ENCODE results near the gene DAPK3.
"Not testable (repeated sequence)": the region's sequence is repeated elsewhere in the genome, so short reads cannot be mapped to it uniquely, and the experiment has no call there.

The DAPK3 gene

DNA sequence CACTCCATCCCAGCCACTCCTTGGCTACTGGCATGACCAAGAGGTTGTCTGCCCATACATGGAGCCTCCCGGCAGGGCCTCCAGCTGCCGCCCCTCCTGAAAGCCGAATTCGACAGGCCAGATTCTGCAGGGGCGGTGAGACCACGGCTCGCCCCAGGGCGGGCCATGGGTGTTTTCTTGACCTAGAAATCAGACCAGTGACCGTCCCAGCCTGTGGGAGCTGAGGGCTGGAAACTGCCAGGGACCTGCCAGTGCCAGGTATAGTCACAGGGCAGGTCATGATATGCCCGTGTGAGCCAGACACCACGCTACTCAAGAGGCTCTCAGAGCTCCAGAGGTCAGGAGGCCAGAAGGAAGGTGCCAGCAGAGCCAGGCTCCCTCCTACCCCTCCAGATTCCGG lies 16.8 kb downstream of the DAPK3 start:
- no peak for DNase-seq (ENCODE audit: low read depth in 2 of 2)

DNA sequence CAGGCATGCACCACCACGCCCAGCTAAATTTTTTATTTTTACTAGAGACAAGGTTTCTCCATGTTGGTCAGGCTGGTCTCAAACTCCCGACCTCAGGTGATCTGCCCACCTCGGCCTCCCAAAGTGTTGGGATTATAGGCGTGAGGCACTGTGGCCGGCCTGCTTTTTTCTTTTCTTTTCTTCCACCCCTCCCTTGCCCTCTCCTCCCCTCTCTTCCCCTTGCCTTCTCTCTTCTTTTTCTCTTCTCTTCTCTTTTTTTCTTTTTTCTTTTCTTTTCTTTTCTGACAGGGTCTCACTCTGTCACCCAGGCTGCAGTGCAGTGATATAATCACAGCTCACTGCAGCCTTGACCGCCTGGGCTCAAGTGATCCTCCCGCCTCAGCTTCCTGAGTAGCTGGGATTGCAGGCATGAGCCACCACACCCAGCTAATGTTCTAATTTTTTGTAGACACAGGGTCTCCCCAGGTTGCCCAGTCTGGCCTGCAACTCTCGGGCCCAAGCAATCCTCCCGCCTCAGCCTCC lies 18.1 kb downstream of the DAPK3 start:
- not testable (repeated sequence) for DNase-seq (ENCODE audit: low read depth in 2 of 2)

DNA sequence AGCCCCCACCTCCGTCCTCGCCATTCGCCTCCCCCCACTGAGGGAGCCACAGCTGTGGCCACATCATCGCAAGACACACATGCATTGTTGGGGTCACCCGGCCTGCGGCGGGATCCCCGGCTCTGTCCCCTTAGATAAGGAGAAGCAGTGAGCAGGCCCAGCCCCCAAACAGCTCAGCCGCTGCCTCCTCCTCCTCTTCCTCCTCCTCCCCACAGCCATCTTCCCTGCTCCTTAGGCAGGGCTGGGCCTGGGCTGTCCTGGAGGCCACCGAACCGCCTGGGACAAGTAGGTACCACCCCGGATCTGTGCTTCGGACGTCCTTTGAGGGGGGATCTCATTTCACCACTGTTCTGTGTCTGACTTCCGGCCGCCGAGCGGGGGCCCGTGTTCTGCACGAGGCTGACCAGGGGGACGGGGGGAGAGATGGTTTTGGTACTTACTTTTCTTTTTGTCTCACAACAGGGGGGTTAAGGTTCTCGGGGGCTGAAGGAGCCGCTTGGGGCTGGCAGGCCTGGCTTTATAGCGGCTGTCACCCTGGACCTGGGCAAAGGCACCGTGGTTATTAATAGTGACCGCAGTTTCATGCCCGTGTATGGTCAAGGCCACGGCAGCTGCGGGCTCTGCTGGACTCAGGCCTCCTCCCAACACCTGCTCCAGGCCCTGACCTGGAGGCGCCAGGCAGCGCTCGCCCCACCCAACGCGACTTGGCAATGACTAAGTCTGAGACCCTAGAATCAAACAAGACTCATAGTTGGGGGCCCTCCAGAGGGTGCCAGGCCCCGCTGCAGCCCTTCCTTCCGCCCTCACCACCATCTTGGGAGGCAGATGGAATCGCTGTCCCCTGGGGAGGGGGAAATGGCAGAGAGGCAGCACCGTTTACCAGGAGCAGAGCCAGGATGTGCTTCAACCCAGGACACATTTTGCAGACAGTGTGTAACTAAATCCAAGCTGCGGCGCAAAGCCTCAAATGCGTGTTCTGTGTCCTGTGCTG lies 19.7 kb downstream of the DAPK3 start:
- no peak for DNase-seq (ENCODE audit: low read depth in 2 of 2)

DNA sequence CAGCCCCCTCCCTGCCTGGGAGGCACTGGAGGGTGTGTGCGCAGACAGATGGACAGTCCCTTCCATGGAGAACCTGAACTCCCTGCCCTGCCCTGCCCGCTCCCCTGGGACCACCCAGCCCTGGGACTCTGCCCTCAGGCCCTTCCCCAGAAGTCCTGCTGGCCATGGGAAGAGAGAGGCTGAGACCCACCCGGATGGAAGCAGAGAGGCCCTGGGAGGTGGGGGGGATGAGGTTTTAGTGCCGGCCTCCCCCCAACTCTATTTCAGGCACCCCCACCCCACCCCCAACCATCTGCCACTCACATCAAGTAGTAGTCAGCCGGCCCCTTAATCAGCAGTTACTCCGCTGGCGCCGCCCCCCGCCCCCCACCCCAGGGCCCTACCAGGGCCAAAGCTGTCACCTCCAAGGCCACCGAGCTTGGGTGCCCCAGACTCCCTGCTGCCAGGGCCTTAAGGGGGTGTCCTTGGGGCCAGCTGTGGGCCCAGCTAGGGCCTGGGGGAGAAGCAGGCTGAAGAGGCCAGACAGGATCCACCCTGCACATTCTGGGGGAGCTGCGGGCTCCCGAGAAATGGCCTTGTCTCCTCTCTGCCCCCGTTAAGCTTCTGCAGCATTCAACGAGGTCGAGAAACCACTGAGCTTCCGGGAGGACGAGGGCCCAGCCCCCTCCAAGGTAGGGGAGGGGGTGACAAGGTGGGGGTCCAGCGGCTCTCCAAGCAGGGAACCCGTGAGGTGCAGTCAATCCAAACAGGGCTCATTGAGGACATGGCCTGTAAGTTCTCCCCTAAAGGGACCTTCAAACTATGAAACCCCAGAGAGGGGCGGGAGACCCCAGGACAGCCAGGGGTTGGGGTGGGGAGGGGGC lies 20.7 kb downstream of the DAPK3 start:
- no peak for DNase-seq (ENCODE audit: low read depth in 2 of 2)

DNA sequence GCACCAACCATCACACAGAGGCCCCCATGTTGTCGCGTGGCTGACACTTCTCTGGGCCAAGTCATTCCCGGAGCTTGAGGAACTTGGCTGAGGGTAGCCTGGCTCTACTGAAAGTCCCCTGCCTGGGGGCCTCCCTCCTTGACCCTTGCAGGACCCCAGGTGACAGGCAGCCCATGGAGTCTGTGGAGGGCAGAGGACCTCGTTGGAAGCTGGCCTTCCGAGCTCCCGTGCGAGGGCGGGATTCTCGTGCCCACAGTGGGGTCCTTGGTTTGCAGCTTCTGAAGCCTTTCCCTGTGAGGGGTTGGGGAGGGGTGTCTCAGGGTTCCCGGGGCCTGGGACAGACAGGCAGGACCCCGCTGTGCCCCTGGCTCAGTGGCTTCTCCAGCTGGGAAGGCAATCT lies 21.6 kb downstream of the DAPK3 start:
- DNase-seq (ENCODE audit: low read depth in 2 of 2), result no peak

DNA sequence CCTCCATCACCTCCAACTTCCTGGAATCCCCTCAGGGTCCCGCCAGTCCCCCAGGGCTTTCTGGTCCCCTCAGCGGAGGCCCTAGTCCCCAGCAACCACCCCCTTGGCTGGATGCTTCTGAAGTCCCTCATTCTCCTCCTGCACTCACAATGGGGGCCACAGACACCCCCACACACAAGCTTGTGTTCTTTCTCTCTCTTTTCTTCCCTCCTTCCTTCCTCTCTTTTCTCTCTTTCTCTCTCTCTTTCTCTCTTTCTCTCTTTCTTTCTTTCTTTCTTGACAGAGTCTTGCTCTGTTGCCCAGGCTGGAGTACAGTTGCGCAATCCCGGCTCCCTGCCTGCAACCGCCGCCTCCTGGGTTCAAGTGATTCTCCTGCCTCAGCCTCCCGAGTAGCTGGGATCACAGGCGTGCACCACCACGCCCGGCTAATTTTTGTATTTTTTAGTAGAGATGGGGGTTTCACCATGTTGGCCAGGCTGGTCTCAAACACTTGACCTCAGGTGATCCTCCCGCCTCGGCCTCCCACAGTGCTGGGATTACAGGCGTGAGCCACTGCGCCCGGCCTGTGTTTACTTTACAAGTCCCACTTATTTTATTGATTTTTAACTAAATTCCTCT lies 23.5 kb downstream of the DAPK3 start:
- not testable (repeated sequence) for DNase-seq (ENCODE audit: low read depth in 2 of 2)

DNA sequence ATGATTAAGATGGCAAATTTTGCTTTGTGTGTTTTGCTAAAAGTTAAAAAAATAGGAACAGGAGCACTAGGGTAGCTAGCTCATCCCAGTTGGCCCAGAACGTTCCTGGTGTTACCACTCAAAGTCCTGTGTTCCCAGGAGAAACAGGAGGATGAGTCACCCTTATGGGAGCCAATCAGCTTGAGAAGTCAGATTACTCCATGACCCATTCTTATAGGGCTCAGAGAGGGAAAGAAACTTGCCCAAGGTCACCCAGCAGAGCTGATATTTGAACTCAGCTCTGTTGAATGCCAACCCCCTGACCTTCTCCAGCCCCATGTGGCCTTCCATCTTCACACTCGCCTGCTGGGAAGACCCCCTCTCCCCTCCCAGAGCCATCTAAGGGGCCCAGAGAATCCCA lies 25.1 kb downstream of the DAPK3 start:
- DNase-seq (ENCODE audit: low read depth in 2 of 2), result no peak

DNA sequence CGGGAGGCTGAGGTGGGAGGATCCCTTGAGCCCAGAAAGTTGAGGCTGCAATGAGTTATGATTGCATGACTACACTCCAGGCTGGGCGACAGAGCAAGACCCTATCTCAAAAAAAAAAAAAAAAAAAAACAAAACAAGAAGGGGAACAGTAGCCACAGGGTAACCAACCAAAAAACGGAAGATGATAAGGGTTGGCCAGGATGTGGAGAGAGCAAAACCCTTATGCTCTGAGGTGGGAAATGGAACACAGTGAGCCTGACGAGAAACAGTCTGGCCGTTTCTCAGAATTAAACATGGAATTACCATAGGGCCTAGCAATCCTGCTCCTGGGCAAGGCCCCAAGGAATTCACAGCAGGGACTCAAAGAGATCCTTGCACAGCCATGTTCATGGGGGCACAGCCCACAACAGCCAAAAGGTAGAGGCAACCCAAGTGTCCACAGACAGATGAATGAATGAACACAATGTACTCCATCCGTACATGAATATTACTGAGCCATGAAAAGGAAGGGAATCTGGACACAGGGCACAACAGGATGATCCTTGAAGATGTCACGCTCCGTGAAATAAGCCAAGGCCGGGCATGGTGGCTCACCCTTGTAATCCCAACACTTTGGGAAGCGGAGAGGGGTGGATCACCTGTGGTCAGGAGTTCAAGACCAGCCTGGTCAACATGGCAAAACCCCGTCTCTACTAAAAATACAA lies 26.7 kb downstream of the DAPK3 start:
- no peak for DNase-seq (ENCODE audit: low read depth in 2 of 2)

DNA sequence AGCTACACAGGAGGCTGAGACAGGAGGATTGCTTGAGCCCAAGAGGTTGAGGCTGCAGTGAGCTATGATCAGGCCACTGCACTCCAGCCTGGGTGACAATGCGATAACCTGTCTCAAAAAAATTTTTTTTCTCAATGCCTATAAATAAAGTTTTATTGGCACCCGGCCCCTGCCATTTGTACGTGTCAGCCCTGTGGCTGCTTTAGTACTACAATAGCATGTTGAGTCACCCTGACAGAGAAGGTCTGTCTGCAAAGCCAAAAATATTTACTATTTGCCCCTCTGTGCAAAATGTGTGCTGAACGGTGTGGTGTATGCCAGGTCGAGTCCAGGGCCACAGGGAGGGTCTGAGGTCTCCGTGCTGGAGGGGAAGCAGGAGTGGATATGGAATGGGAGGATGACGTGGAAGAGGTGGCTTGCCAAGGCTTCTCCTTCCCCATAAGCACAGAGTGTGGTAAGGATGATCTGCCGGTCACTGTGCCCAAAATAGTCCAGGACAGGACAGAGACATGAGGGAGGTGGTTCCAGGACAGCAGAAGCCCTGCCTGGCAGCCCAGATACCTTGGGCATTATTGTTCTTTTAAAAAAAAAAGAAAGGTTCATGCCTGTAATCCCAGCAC lies 28.0 kb downstream of the DAPK3 start:
- no peak for DNase-seq (ENCODE audit: low read depth in 2 of 2)

DNA sequence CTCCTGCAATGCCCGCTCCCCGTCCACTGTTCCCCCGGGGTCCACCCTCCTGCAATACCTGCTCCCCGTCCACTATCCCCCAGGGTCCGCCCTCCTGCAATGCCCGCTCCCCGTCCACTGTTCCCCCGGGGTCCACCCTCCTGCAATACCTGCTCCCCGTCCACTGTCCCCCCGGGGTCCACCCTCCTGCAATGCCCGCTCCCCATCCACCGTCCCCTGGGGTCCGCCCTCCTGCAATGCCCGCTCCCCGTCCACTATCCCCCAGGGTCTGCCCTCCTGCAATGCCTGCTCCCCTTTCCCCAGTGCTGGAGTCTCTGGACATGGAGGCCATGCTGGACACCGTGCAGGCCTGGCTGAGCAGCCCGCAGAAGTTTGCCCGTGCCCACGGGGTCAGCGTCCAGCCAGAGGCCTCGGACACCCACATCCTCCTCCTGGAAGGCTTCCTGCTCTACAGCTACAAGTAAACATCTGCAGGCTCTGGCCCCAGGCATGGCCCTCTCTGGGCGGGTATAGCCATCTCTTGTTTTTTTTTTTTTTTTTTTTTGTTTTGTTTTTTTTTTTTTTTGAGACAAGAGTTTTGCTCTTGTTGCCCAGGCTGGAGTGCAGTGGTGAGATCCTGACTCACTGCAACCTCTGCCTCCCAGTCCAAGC lies 32.5 kb downstream of the DAPK3 start:
- DNase-seq (ENCODE audit: low read depth in 2 of 2), result not testable (repeated sequence)

DNA sequence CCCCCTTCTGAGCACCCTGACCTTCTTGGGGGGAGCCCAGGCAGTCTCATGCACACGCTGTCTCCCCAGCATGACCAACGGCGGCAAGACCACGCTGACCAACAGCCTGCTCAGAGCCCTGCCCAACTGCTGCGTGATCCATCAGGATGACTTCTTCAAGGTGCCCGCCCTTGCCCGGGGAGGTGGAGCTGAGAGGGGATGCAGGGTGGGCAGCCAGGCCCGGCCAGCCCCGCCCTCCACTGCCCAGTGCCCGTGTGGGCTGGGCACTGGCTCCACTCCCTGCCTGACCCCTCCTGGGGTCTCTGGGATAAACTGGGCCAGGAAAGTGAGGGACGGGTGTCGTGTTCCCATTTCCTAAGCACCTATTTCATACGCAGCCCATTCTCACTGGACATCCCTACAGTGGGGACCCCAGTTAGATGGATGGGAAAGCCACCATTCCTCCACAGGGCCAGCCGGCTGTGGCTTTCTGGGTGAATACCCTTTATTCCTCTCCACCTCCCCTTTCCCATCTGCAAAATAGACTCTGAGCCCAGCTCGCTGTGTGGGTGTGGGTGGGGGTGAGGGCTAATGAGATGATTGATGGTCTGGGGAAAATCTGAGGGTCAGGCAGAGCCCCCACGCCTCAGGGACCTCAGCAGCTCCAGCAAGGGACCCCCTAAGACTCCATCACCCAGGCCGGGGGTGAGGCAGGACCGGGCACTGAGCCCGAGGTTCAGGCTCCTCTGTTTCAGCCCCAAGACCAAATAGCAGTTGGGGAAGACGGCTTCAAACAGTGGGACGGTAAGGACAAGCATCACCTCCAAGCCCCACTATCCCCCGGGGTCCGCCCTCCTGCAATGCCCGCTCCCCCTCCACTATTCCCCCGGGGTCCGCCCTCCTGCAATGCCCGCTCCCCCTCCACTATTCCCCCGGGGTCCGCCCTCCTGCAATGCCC lies 34.1 kb downstream of the DAPK3 start:
- no peak for DNase-seq (ENCODE audit: low read depth in 2 of 2)

DNA sequence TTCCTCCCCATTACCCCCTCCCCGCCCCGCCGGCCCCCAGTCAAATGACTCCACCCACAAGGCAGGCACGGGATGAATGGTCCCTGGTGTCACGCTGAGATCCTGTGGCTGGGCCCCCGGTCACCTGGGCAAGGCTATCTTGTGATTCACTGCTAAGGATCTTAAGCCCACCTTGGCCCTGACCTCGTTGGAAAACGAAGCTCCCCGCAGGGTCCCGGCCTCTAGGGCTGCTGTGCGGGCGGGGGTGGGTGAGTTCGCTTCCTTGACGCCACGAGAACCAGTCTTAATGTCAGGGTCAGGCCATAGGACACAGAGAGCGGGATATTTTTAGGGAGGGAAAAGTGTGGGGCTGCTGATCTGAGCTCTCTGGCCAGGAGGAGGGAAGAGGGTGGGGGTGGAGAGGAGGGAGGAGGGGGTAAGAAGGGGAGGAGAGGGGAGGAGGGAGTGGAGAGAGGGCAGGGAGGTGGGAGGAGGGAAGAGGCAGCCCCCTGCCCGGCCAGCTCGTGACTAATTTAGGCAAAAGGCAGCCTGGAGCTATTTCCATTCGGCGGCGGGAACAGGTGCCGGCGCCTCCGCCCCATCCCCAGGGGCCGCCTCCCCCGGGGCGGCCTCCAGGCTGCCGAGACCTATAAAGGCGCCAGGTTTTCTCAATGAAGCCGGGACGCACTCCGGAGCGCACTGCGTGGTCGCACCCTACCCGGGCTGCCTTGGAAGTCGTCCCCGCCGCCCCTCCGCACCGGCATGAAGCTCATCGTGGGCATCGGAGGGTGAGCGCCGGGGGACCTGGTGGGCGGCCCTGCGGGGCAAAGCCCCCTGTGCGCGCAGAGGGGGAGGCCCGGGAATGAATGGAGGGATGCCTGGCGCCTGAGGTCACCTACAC lies 37.7 kb downstream of the DAPK3 start, which contains the start of gene NMRK2:
Gene NMRK2, plus strand, starts transcription at position 139 of the 880 bp plus-strand sequence. Its CDS starts 603 bp downstream, at position 742.
- DNase-seq (ENCODE audit: low read depth in 2 of 2), result no peak

DNA sequence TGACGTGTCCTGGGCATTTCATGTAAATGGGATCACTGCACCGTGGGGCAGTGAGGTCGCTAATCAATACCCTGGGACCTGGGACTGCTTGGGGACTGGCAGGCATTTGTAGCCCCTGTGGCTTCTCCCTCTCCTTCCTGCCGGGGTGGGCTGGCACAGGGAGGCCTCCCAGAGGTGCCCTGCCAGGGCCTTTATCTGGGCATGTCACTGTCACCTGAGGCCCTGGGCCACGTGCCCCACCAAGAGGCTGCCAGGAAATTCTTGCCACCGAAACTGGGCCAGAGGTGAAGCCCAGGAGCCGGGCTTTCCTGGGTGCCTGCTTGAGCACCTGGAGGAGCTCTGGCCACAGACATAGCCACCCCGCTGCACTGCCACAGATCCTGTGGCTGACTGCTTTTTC lies 39.9 kb downstream of the DAPK3 start:
- DNase-seq (ENCODE audit: low read depth in 2 of 2), result no peak

DNA sequence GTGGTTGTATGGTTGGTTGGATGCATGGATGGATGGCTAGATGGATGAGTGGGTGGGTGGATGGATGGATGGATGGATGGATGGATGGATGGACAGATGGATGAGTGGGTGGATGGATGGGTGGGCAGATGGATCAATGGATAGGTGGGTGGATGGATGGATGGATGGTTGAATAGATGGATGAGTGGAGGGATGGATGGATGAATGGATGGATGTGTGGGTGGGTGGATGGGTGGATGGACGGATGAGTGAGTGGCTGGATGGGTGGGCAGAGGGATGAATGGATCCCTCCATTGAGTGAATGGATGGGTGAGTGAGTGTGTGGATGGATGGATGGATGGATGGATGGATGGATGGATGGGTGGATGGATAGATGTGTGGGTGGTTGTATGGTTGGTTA lies 47.0 kb downstream of the DAPK3 start:
- DNase-seq (ENCODE audit: low read depth in 2 of 2), result no peak

DNA sequence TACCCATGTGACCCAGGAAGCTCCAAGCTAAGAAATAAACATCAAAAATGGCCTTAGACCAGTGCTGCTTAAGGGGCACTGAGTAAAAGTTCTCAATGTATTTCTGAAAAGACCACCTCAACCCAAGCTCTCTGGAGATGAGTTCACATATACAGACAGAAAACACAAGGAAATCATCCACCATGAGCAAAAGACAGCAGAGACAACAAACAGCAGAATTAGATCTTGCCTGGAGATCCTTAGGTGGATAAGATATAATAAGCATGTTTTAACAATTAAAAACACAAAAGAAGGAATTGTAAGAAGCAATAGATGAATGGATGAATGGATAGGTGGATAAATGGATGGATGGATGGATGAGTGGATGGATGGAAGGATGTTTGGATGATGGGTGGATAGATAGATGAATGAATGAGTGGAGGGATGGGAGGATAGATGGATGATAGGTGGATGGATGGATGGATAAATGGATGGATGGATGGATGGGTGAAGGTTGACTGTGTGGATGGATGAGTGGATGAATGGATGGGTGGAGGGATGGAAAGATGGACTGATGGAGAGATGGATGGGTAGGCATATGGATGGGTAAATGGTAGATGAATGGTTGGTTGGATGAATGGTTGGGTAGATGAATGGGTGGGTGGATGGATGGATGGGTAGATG lies 47.7 kb downstream of the DAPK3 start:
- DNase-seq (ENCODE audit: low read depth in 2 of 2), result no peak

DNA sequence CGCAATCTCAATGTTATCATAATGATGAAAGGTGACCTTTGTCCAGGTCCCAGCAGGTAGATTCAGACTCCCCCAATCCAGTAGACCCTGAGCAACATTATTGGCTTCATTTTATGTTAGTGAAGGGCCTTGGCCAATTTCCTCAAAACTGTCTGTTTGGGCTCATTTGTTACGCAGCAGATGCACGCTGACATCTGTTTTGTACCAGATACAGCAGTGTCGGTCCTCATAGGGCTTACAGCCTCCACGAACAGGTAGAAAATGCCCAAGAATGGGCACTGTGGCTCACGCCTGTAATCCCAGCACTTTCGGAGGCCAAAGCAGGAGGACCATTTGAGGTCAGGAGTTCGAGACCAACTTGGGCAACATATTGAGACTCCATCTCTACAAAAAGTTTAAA lies 51.1 kb downstream of the DAPK3 start:
- no peak for DNase-seq (ENCODE audit: low read depth in 2 of 2)

DNA sequence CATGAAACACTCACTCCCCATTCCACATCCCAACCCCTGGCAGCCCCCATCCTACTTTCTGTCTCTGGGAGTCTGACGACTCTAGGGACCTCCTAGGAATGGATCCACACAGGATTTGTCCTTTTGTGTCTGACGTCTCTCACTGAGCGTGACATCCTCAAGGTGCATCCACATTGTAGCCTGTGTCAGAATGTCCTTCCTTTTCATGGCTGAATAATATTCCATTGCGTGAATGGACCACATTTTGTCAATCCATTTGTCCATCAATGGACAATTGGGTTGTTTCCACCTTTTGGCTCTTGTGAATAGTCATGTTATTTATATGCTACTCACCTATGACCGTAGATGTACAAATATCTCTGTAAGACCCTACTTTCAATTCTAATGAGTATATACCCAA lies 54.9 kb downstream of the DAPK3 start:
- DNase-seq (ENCODE audit: low read depth in 2 of 2), result no peak

DNA sequence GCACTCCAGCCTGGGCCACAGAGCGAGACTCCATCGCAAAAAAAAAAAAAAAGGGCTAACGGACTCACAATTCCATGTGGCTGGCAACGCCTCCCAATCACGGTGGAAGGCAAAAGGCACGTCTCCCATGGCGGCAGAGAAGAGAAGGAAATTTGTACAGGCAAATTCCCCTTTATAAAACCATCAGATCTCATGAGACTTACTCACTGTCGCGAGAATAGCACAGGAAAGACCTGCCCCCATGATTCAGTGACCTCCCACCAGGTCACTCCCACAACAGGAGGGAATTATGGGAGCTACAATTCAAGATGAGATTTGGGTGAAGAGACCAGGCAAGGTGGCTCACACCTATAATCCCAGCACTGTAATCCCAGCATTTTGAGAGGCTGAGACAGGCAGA lies 56.7 kb downstream of the DAPK3 start:
- no peak for DNase-seq (ENCODE audit: low read depth in 2 of 2)

Measured in stimulated activated CD8-positive, alpha-beta memory T cell treated with anti-CD3 and anti-CD28 coated beads, Interleukin-7, amount 100 ng/mL, for 1 hour (primary cell).